ENCODE measurements around the gene PLCH2.

DNA sequence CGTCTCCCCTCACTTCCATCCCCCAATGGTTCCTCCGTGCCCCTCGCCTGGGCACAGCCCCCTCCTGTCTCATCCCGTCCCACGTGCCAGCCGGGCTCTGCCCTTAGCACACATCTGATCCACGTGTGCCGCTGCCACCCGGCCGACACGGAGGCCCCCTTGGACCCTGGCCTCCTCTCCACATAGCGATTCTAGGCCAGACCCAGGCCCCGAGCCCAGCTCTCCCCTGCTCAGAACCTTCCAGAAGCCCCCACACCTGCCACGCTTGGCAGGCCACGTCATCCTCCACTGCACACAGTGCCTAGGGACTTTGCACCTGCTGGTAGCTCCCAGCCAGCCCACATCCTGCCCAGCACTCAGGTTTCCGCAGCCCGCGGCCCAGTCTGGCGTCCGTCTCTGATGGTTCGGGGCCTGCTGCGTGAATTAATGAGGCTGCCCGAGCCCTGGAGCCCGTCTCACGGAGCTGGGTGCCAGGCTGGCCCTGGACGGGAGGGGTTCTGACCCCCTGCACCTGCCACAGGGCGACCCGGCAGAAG is 20.1 kb downstream of the PLCH2 start:
- TF ChIP-seq, protein P1, sequence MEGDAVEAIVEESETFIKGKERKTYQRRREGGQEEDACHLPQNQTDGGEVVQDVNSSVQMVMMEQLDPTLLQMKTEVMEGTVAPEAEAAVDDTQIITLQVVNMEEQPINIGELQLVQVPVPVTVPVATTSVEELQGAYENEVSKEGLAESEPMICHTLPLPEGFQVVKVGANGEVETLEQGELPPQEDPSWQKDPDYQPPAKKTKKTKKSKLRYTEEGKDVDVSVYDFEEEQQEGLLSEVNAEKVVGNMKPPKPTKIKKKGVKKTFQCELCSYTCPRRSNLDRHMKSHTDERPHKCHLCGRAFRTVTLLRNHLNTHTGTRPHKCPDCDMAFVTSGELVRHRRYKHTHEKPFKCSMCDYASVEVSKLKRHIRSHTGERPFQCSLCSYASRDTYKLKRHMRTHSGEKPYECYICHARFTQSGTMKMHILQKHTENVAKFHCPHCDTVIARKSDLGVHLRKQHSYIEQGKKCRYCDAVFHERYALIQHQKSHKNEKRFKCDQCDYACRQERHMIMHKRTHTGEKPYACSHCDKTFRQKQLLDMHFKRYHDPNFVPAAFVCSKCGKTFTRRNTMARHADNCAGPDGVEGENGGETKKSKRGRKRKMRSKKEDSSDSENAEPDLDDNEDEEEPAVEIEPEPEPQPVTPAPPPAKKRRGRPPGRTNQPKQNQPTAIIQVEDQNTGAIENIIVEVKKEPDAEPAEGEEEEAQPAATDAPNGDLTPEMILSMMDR (IDR thresholded peaks at IDR 0.05; ENCODE audit: low read length) = no peak
- TF ChIP-seq EZH2 (IDR thresholded peaks at IDR 0.05; ENCODE audit: borderline replicate concordance, low read length) = no peak
